Panc1 (cell line): ENCODE data around the gene MYCBP2.

Source experiments
- POLR2AphosphoS5 ChIP-seq: IDR thresholded peaks from 2 replicates; pipeline ENCODE4 v1.6.1; 2012; ENCODE audit warnings: mild to moderate bottlenecking, low read depth, low read length, moderate library complexity
- SIN3A ChIP-seq: IDR thresholded peaks from 2 replicates; pipeline ENCODE4 v1.6.1; 2012; ENCODE audit warnings: low read depth, mild to moderate bottlenecking, low read length, moderate library complexity, borderline replicate concordance; ENCODE audit not compliant: insufficient read depth
- TF ChIP-seq, protein P1 (sequence below): fragments of 450-650 bp; IDR thresholded peaks from 2 replicates; pipeline ENCODE4 v1.5.1; 2017; ENCODE audit warnings: mild to moderate bottlenecking
- TF ChIP-seq, protein P2 (sequence below), 2 experiments: IDR thresholded peaks; 2 replicates each; pipeline ENCODE4 v1.6.1; 2011 to 2012; ENCODE audit warnings: low read depth in 2 of 2, control low read depth in 1 of 2, low read length in 1 of 2, mild to moderate bottlenecking in 1 of 2, moderate library complexity in 1 of 2; ENCODE audit not compliant: insufficient read depth in 1 of 2

DNA sequence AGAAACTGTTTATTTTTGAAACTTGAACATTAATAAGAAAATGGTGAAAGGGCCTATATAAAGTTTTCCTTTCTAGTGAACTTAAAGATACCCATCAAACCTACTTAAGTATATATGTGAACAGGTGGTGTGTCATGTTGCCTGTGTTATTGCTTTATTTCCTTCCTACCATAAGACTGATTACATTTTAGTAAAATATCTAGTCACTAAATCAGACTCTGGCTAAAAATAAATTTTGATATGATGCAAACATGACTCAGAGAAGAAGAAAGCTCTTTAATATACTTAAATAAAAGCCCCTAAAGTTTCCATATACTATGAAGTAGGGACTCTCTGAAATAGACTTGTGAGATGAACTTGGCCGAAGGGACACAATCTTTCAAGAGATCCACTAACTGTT lies 264.8 kb downstream of the MYCBP2 start:
- TF ChIP-seq, protein P1, sequence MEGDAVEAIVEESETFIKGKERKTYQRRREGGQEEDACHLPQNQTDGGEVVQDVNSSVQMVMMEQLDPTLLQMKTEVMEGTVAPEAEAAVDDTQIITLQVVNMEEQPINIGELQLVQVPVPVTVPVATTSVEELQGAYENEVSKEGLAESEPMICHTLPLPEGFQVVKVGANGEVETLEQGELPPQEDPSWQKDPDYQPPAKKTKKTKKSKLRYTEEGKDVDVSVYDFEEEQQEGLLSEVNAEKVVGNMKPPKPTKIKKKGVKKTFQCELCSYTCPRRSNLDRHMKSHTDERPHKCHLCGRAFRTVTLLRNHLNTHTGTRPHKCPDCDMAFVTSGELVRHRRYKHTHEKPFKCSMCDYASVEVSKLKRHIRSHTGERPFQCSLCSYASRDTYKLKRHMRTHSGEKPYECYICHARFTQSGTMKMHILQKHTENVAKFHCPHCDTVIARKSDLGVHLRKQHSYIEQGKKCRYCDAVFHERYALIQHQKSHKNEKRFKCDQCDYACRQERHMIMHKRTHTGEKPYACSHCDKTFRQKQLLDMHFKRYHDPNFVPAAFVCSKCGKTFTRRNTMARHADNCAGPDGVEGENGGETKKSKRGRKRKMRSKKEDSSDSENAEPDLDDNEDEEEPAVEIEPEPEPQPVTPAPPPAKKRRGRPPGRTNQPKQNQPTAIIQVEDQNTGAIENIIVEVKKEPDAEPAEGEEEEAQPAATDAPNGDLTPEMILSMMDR = no peak
- TF ChIP-seq SIN3A = no peak
- no peak for TF ChIP-seq POLR2AphosphoS5
- TF ChIP-seq, protein P2, sequence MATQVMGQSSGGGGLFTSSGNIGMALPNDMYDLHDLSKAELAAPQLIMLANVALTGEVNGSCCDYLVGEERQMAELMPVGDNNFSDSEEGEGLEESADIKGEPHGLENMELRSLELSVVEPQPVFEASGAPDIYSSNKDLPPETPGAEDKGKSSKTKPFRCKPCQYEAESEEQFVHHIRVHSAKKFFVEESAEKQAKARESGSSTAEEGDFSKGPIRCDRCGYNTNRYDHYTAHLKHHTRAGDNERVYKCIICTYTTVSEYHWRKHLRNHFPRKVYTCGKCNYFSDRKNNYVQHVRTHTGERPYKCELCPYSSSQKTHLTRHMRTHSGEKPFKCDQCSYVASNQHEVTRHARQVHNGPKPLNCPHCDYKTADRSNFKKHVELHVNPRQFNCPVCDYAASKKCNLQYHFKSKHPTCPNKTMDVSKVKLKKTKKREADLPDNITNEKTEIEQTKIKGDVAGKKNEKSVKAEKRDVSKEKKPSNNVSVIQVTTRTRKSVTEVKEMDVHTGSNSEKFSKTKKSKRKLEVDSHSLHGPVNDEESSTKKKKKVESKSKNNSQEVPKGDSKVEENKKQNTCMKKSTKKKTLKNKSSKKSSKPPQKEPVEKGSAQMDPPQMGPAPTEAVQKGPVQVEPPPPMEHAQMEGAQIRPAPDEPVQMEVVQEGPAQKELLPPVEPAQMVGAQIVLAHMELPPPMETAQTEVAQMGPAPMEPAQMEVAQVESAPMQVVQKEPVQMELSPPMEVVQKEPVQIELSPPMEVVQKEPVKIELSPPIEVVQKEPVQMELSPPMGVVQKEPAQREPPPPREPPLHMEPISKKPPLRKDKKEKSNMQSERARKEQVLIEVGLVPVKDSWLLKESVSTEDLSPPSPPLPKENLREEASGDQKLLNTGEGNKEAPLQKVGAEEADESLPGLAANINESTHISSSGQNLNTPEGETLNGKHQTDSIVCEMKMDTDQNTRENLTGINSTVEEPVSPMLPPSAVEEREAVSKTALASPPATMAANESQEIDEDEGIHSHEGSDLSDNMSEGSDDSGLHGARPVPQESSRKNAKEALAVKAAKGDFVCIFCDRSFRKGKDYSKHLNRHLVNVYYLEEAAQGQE (IDR thresholded peaks at IDR 0.05; ENCODE audit: insufficient read depth in 1 of 2, low read depth in 2 of 2, low read length in 1 of 2) = no peak
